ENCODE data around the gene UGT8.

Gene UGT8

DNA sequence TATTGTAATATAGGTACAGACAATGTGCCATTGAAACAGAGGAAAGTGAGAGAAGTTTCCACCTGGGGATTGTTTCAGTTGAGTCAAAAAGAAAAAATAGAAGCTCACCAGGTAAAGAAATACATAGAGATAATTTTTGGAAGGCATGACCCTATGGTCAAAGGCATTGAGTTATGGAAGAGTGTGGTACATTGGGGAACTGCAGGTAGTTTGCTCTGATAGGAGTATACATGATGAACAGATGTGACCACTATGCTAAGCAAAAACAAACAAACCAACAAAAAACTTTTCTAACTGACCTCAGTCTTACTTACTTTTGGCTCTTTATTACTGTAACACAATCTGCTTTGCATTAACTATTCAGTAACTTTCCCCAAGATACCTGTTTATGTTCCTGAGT, 85.9 kb downstream of the UGT8 start:
- Histone ChIP-seq H3K27me3 (no peaks in the 10 kb centered on the region), H3K27ac (no peak overlapping the region), H3K36me3 (no peaks in the 10 kb centered on the region), H3K4me3 (ENCODE audit: low read depth in 1 of 2, low read length in 1 of 2) (no peak overlapping the region), H3K9me3 (no peaks in the 10 kb centered on the region), H3K4me1 (ENCODE audit: control insufficient read depth in 1 of 2, insufficient read depth in 1 of 2, low read depth in 1 of 2, low read length in 1 of 2) (no peaks in the 10 kb centered on the region)
- TF ChIP-seq, protein P1, sequence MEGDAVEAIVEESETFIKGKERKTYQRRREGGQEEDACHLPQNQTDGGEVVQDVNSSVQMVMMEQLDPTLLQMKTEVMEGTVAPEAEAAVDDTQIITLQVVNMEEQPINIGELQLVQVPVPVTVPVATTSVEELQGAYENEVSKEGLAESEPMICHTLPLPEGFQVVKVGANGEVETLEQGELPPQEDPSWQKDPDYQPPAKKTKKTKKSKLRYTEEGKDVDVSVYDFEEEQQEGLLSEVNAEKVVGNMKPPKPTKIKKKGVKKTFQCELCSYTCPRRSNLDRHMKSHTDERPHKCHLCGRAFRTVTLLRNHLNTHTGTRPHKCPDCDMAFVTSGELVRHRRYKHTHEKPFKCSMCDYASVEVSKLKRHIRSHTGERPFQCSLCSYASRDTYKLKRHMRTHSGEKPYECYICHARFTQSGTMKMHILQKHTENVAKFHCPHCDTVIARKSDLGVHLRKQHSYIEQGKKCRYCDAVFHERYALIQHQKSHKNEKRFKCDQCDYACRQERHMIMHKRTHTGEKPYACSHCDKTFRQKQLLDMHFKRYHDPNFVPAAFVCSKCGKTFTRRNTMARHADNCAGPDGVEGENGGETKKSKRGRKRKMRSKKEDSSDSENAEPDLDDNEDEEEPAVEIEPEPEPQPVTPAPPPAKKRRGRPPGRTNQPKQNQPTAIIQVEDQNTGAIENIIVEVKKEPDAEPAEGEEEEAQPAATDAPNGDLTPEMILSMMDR (IDR thresholded peaks at IDR 0.05), result no peak

DNA sequence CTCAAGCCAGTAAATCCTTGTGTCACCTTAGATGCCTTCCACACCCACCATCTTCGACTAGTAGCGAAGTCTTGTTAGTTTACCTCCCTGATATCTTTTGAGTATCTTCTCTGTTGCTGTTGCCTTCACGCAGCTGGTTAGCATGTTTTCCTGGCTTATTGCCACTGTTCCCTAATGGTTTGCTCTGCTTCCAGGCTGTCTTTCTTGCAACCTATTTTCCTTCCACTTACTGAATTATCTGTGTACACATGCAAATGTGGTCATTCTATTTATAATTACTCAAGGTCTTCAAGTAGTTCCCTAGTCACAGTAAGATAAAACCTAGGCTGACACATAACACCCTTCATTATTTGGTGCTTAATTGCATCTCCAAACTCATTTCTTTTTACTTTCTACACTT, 89.5 kb downstream of the UGT8 start:
- Histone ChIP-seq H3K27ac (no peak overlapping the region), H3K27me3 (no peaks in the 10 kb centered on the region), H3K4me1 (ENCODE audit: control insufficient read depth in 1 of 2, insufficient read depth in 1 of 2, low read depth in 1 of 2, low read length in 1 of 2) (no peaks in the 10 kb centered on the region), H3K4me3 (ENCODE audit: low read depth in 1 of 2, low read length in 1 of 2) (no peak overlapping the region), H3K9me3 (no peaks in the 10 kb centered on the region), H3K36me3 (no peaks in the 10 kb centered on the region)
- TF ChIP-seq, protein P1 (IDR thresholded peaks at IDR 0.05), result no peak

DNA sequence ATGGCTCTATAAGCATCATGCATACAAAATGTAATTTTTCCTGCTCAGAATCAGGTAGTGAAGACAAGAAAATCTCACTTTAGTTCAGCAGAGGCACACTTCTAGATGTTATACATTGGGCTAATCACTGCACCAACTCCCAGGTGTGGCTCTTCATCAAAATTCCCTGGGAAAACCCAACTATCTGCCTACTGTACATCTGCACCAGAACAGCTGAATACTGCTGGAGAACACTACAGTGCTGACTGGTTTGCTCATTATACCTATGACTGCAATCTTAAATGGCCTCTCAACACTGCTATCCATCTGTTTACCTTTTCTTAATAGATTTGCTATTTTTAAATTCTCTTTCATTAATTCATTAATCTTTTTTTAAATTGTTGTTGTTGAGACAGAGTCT, 92.0 kb downstream of the UGT8 start:
- Histone ChIP-seq H3K9me3 (no peaks in the 10 kb centered on the region), H3K4me3 (ENCODE audit: low read depth in 1 of 2, low read length in 1 of 2) (no peak overlapping the region), H3K27ac (no peak overlapping the region), H3K4me1 (ENCODE audit: control insufficient read depth in 1 of 2, insufficient read depth in 1 of 2, low read depth in 1 of 2, low read length in 1 of 2) (no peaks in the 10 kb centered on the region), H3K36me3 (no peaks in the 10 kb centered on the region), H3K27me3 (no peaks in the 10 kb centered on the region)
- TF ChIP-seq, protein P1 (IDR thresholded peaks at IDR 0.05), result no peak

DNA sequence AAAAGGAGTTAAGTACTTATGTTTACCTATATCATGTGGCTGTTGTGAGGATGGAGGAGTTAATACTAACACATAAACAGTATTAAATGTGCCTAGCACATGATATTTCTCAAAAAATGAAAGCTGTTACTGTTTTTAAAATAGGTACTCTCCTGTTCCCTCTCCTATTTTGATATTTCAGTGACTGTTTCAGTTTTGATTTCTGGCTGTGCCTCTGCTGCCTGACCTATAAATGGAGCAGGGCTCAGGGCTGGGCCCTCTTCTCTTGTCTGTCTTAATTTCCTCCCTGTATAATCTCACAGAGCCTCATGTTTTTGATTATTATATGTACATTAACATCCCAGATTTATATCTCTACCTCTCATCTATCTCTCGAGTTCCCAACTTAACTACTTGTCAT, 93.3 kb downstream of the UGT8 start:
- Histone ChIP-seq H3K9me3 (no peaks in the 10 kb centered on the region), H3K36me3 (no peaks in the 10 kb centered on the region), H3K27ac (no peak overlapping the region), H3K4me3 (ENCODE audit: low read depth in 1 of 2, low read length in 1 of 2) (no peak overlapping the region), H3K27me3 (no peaks in the 10 kb centered on the region), H3K4me1 (ENCODE audit: control insufficient read depth in 1 of 2, insufficient read depth in 1 of 2, low read depth in 1 of 2, low read length in 1 of 2) (no peaks in the 10 kb centered on the region)
- TF ChIP-seq, protein P1 (IDR thresholded peaks at IDR 0.05), result no peak

DNA sequence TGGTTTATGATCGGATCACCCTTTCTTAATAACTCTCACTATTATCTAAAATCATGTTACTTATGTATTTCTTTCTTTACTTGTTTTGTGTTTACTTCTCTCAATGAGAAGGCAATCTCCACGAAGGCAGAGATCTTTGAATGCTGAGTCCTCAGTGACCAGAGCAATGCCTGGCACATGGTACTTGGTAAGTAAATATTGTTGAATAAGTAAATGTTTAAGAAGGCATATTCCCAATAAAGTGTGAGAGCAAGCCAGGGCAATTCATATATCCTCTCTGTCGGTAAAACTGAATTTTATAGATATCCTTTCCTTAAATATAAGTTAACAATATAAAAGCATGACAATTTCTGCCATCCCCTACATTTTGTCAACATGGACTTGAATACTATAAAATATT, 94.4 kb downstream of the UGT8 start:
- Histone ChIP-seq H3K27me3 (no peaks in the 10 kb centered on the region), H3K4me1 (ENCODE audit: control insufficient read depth in 1 of 2, insufficient read depth in 1 of 2, low read depth in 1 of 2, low read length in 1 of 2) (no peaks in the 10 kb centered on the region), H3K4me3 (ENCODE audit: low read depth in 1 of 2, low read length in 1 of 2) (no peak overlapping the region), H3K27ac (no peak overlapping the region), H3K9me3 (no peaks in the 10 kb centered on the region), H3K36me3 (no peaks in the 10 kb centered on the region)
- TF ChIP-seq, protein P1 (IDR thresholded peaks at IDR 0.05), result no peak

DNA sequence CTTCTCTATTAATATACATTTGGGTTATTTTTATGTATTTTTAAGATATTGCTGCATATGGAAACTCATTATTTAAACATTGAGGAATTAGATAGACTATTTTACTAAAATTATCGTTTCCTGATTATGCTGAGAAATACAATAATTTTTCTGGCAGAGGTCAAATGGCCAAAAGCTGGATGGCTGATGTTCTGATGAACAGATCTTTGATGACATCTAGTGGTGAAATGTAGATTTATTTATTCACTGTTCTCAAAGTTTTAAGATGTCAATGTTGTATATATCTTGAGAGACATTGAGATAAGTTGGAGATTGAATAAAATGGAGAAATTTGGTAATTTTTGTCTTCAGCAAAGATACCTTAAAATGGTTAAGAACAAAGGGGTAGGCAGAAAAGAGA, 96.2 kb downstream of the UGT8 start:
- Histone ChIP-seq H3K9me3 (no peaks in the 10 kb centered on the region), H3K4me3 (ENCODE audit: low read depth in 1 of 2, low read length in 1 of 2) (no peak overlapping the region)

More for the DNA sequence above, 96.2 kb downstream of the UGT8 start:
- no peaks in the 10 kb centered on the region for H3K4me1 ChIP-seq (ENCODE audit: control insufficient read depth in 1 of 2, insufficient read depth in 1 of 2, low read depth in 1 of 2, low read length in 1 of 2)
- H3K27me3 ChIP-seq, result no peaks in the 10 kb centered on the region
- H3K36me3 ChIP-seq, result no peaks in the 10 kb centered on the region
- H3K27ac ChIP-seq, result no peak overlapping the region
- TF ChIP-seq, protein P1 (IDR thresholded peaks at IDR 0.05), result no peak

Data from neutrophil (primary cell).